HepG2 (cell line): ENCODE data around the gene RMI2. TPM values are rescaled to one million over a fixed set of nuclear protein-coding genes. Genes with fewer than 3 reads are reported as not detected.
A peak's percentile ranks its signal among the peaks of the same experiment; 100 is the strongest.

Experiments used
- ATM ChIP-seq: fragments of 450-650 bp; IDR thresholded peaks from 2 replicates; pipeline ENCODE4 v1.7.1; 2017; ENCODE audit warnings: mild to moderate bottlenecking, borderline replicate concordance
- DMAP1 ChIP-seq: IDR thresholded peaks from 2 replicates; pipeline ENCODE4 v1.6.1; 2016
- GATAD2A ChIP-seq: IDR thresholded peaks from 2 replicates; pipeline ENCODE4 v1.6.1; 2016
- KMT2B ChIP-seq: IDR thresholded peaks from 2 replicates; pipeline ENCODE4 v1.6.1; 2016; ENCODE audit warnings: missing genetic modification reagents, missing compliant biosample characterization
- MTA1 ChIP-seq: sonication (generic); formaldehyde crosslinking; IDR thresholded peaks from 2 replicates; pipeline ENCODE4 v1.4.0; 2020; ENCODE audit warnings: missing genetic modification reagents, mild to moderate bottlenecking, borderline replicate concordance
- NFE2 ChIP-seq: sonication (generic); formaldehyde crosslinking; IDR thresholded peaks from 2 replicates; pipeline ENCODE4 v1.4.0; 2020; ENCODE audit warnings: missing genetic modification reagents
- NONO ChIP-seq, 2 experiments: fragments of 450-650 bp in 1 of 2; sonication (generic) in 1 of 2; formaldehyde crosslinking in 1 of 2; IDR thresholded peaks in 1 of 2; conservative IDR thresholded peaks in 1 of 2; 2 replicates each; pipeline versions ENCODE4 v1.6.1 to v1.8.0; 2017 to 2022; ENCODE audit warnings: mild to moderate bottlenecking in 1 of 2, missing genetic modification reagents in 1 of 2, moderate library complexity in 1 of 2
- ZBTB21 ChIP-seq: sonication (generic); formaldehyde crosslinking; IDR thresholded peaks from 2 replicates; pipeline ENCODE4 v1.4.0; 2020; ENCODE audit warnings: missing genetic modification reagents
- ZNF292 ChIP-seq: sonication (generic); formaldehyde crosslinking; IDR thresholded peaks from 2 replicates; pipeline ENCODE4 v1.8.1; 2022; ENCODE audit warnings: mild to moderate bottlenecking, low read depth, missing genetic modification reagents, borderline replicate concordance
- ZNF34 ChIP-seq: sonication (generic); formaldehyde crosslinking; IDR thresholded peaks from 2 replicates; pipeline ENCODE4 v1.4.0; 2020; ENCODE audit warnings: mild to moderate bottlenecking, missing genetic modification reagents, borderline replicate concordance
- ZNF556 ChIP-seq: sonication (generic); formaldehyde crosslinking; IDR thresholded peaks from 2 replicates; pipeline ENCODE4 v1.4.0; 2020; ENCODE audit warnings: mild to moderate bottlenecking, missing genetic modification reagents, borderline replicate concordance
- polyA plus RNA-seq, 8 experiments: library from polyadenylated mRNA; depleted of rRNA in 3 of 8; stranded (reverse) in 7 of 8; unstranded in 1 of 8; fragments of >200 nt; fragmentation: Illumina TruSeq in 4 of 8; extraction: Trizol in 4 of 8; gene quantifications; 2 replicates each; pipeline versions ENCODE4 v1.2.1 to v1.2.3, GENCODE V29; 2011 to 2016; ENCODE audit warnings: low read depth in 4 of 8, missing spikeins in 1 of 8, mixed read lengths in 1 of 8; ENCODE audit not compliant: insufficient read depth in 1 of 8
- total RNA-seq, 5 experiments: library from RNA; depleted of rRNA; stranded (reverse); fragments of >200 nt; fragmentation: Illumina TruSeq; extraction: Trizol; gene quantifications; 2 replicates each; pipeline ENCODE4 v1.2.3, GENCODE V29; 2016; ENCODE audit warnings: low read depth in 1 of 5
- TF ChIP-seq, protein P1 (sequence below): IDR thresholded peaks from 2 replicates; pipeline ENCODE4 v1.6.1; 2018; ENCODE audit warnings: missing genetic modification reagents
- TF ChIP-seq, protein P2 (sequence below): sonication (generic); formaldehyde crosslinking; IDR thresholded peaks from 2 replicates; pipeline ENCODE4 v1.5.0; 2020; ENCODE audit warnings: missing genetic modification reagents
- TF ChIP-seq, protein P3 (sequence below): sonication (generic); formaldehyde crosslinking; IDR thresholded peaks from 2 replicates; pipeline ENCODE4 v1.5.0; 2020; ENCODE audit warnings: missing genetic modification reagents
- TF ChIP-seq, protein P4 (sequence below): sonication (generic); formaldehyde crosslinking; IDR thresholded peaks from 2 replicates; pipeline ENCODE4 v1.5.0; 2020; ENCODE audit warnings: missing genetic modification reagents
- TF ChIP-seq, protein P5 (sequence below): sonication (generic); formaldehyde crosslinking; IDR thresholded peaks from 2 replicates; pipeline ENCODE4 v1.4.0; 2020; ENCODE audit warnings: mild to moderate bottlenecking, missing genetic modification reagents
- TF ChIP-seq, protein P6 (sequence below): sonication (generic); formaldehyde crosslinking; IDR thresholded peaks from 2 replicates; pipeline ENCODE4 v1.5.0; 2020; ENCODE audit warnings: mild to moderate bottlenecking, missing genetic modification reagents, borderline replicate concordance
- TF ChIP-seq, protein P7 (sequence below): IDR thresholded peaks from 2 replicates; pipeline ENCODE4 v1.6.1; 2016; ENCODE audit warnings: mild to moderate bottlenecking, missing biosample characterization, missing genetic modification reagents

The RMI2 gene
- total and polyA plus RNA-seq, 2 of the 13 experiments (the other 11 are each of a cell fraction or from before 2014, with no cell fraction given) = 24.5 to 55.7 TPM

DNA sequence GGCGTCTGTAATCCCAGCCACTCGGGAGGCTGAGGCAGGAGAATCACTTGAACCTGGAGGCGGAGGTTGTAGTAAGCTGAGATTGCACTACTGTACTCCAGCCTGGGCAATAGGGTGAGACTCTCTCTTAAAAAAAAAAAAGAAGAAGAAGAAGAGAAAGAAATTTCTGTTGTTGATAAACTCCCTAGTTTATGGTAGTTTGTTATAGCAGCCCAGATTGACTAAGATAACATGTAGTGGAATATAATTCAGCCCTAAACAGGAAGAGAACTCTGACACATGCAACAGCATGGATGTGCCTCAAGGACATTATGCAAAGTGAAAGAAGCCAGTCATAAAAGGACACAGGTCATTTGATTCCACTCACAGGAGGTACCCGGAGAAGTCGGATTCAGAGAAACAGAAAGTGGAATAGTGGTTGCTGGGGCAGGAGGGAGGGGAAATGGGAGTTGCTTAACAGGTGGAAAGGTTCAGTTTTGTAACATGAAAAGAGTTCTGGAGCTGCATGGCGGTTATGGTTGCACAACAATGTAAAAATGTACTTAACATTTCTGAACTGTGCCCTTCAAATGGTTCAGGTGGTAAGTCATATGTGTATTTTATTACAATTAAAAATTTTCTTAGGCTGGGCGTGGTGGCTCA is 38.1 kb upstream of the RMI2 start (continued):
- TF ChIP-seq ZNF292 (CRISPR knock-in tag) (peak; percentile 56; the same call in 1 of the 2 replicates), NFE2 (CRISPR knock-in tag) (no peak), ATM (peak; percentile 96; the same call in 1 of the 2 replicates), NONO (IDR thresholded peaks at IDR 0.05) (no peak), NONO (CRISPR knock-in tag; conservative IDR thresholded peaks at IDR 0.05) (peak; percentile 69), KMT2B (CRISPR knock-in tag) (peak; percentile 58; the same call in 1 of the 2 replicates), MTA1 (CRISPR knock-in tag) (no peak), DMAP1 (peak; percentile 82), GATAD2A (CRISPR knock-in tag) (peak; percentile 98), ZBTB21 (CRISPR knock-in tag) (no peak), ZNF34 (CRISPR knock-in tag) (0 out of 2 replicates have a peak, but pooled peaks have one; percentile 19), ZNF556 (CRISPR knock-in tag) (no peak; the same call in 1 of the 2 replicates)
- TF ChIP-seq, protein P1, sequence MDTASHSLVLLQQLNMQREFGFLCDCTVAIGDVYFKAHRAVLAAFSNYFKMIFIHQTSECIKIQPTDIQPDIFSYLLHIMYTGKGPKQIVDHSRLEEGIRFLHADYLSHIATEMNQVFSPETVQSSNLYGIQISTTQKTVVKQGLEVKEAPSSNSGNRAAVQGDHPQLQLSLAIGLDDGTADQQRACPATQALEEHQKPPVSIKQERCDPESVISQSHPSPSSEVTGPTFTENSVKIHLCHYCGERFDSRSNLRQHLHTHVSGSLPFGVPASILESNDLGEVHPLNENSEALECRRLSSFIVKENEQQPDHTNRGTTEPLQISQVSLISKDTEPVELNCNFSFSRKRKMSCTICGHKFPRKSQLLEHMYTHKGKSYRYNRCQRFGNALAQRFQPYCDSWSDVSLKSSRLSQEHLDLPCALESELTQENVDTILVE = peak; percentile 89
- TF ChIP-seq, protein P2, sequence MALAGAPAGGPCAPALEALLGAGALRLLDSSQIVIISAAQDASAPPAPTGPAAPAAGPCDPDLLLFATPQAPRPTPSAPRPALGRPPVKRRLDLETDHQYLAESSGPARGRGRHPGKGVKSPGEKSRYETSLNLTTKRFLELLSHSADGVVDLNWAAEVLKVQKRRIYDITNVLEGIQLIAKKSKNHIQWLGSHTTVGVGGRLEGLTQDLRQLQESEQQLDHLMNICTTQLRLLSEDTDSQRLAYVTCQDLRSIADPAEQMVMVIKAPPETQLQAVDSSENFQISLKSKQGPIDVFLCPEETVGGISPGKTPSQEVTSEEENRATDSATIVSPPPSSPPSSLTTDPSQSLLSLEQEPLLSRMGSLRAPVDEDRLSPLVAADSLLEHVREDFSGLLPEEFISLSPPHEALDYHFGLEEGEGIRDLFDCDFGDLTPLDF (CRISPR knock-in tag) = no peak
- TF ChIP-seq, protein P3, sequence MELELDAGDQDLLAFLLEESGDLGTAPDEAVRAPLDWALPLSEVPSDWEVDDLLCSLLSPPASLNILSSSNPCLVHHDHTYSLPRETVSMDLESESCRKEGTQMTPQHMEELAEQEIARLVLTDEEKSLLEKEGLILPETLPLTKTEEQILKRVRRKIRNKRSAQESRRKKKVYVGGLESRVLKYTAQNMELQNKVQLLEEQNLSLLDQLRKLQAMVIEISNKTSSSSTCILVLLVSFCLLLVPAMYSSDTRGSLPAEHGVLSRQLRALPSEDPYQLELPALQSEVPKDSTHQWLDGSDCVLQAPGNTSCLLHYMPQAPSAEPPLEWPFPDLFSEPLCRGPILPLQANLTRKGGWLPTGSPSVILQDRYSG (CRISPR knock-in tag) = 0 out of 2 replicates have a peak, but pooled peaks have one; percentile 53
- TF ChIP-seq, protein P4, sequence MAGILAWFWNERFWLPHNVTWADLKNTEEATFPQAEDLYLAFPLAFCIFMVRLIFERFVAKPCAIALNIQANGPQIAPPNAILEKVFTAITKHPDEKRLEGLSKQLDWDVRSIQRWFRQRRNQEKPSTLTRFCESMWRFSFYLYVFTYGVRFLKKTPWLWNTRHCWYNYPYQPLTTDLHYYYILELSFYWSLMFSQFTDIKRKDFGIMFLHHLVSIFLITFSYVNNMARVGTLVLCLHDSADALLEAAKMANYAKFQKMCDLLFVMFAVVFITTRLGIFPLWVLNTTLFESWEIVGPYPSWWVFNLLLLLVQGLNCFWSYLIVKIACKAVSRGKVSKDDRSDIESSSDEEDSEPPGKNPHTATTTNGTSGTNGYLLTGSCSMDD (CRISPR knock-in tag) = no peak
- TF ChIP-seq, protein P5, sequence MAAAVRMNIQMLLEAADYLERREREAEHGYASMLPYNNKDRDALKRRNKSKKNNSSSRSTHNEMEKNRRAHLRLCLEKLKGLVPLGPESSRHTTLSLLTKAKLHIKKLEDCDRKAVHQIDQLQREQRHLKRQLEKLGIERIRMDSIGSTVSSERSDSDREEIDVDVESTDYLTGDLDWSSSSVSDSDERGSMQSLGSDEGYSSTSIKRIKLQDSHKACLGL = no peak
- TF ChIP-seq, protein P6, sequence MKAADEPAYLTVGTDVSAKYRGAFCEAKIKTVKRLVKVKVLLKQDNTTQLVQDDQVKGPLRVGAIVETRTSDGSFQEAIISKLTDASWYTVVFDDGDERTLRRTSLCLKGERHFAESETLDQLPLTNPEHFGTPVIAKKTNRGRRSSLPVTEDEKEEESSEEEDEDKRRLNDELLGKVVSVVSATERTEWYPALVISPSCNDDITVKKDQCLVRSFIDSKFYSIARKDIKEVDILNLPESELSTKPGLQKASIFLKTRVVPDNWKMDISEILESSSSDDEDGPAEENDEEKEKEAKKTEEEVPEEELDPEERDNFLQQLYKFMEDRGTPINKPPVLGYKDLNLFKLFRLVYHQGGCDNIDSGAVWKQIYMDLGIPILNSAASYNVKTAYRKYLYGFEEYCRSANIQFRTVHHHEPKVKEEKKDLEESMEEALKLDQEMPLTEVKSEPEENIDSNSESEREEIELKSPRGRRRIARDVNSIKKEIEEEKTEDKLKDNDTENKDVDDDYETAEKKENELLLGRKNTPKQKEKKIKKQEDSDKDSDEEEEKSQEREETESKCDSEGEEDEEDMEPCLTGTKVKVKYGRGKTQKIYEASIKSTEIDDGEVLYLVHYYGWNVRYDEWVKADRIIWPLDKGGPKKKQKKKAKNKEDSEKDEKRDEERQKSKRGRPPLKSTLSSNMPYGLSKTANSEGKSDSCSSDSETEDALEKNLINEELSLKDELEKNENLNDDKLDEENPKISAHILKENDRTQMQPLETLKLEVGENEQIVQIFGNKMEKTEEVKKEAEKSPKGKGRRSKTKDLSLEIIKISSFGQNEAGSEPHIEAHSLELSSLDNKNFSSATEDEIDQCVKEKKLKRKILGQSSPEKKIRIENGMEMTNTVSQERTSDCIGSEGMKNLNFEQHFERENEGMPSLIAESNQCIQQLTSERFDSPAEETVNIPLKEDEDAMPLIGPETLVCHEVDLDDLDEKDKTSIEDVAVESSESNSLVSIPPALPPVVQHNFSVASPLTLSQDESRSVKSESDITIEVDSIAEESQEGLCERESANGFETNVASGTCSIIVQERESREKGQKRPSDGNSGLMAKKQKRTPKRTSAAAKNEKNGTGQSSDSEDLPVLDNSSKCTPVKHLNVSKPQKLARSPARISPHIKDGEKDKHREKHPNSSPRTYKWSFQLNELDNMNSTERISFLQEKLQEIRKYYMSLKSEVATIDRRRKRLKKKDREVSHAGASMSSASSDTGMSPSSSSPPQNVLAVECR (CRISPR knock-in tag) = peak; percentile 66; the same call in 1 of the 2 replicates
- TF ChIP-seq, protein P7, sequence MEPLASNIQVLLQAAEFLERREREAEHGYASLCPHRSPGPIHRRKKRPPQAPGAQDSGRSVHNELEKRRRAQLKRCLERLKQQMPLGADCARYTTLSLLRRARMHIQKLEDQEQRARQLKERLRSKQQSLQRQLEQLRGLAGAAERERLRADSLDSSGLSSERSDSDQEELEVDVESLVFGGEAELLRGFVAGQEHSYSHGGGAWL = no peak
